CD4-positive, alpha-beta T cell (primary cell): ENCODE measurements around the gene DHPS. TPM values are rescaled to one million over a fixed set of nuclear protein-coding genes. Genes with fewer than 3 reads are reported as not detected.
"Not testable (repeated sequence)": the region's sequence is repeated elsewhere in the genome, so short reads cannot be mapped to it uniquely, and the experiment has no call there.

Experiments used
- ATAC-seq: fragments of 200-7000 bp; cut with Tn5 transposase; one replicate; pipeline ENCODE4 v1.10.0; 2022; ENCODE audit warnings: mild to moderate bottlenecking; ENCODE audit not compliant: poor library complexity
- CTCF ChIA-PET: fragments of 350-600 bp; sonication (Branson Sonifier 250); formaldehyde crosslinking; loops from one replicate; lab custom pipeline; 2021; ENCODE audit warnings: antibody characterized with exemption, inconsistent platforms; lab: Charles Lee
- POLR2A ChIA-PET: fragments of 350-600 bp; sonication (Branson Sonifier 250); formaldehyde crosslinking; loops from one replicate; lab custom pipeline; 2021; ENCODE audit warnings: antibody characterized with exemption, inconsistent platforms; lab: Charles Lee
- DNase-seq, 14 experiments: peaks; one replicate each; pipeline ENCODE4 v3.0.0-alpha.2; 2013 to 2020; ENCODE audit warnings: mixed read lengths in 2 of 14
- H3K27ac ChIP-seq, 2 donors: one replicate each; pipeline versions ENCODE4 v1.5.1 to v1.7.0; 2013; ENCODE audit warnings: low read length in 2 of 2, low read depth in 1 of 2, mild to moderate bottlenecking in 1 of 2
- H3K27me3 ChIP-seq, 2 experiments: 1 replicate in 1 of 2; 2 replicates in 1 of 2; pipeline versions ENCODE4 v1.6.1 to v1.7.0; 2013; ENCODE audit warnings: low read length in 2 of 2, control low read depth in 1 of 2, mild to moderate bottlenecking in 1 of 2, moderate library complexity in 1 of 2; ENCODE audit not compliant: insufficient read depth in 2 of 2, control insufficient read depth in 1 of 2
- H3K36me3 ChIP-seq: one replicate; pipeline ENCODE4 v1.6.1; 2013; ENCODE audit warnings: low read length, control low read depth; ENCODE audit not compliant: insufficient read depth
- H3K4me1 ChIP-seq: one replicate; pipeline ENCODE4 v1.6.1; 2013; ENCODE audit warnings: low read length, control low read depth; ENCODE audit not compliant: insufficient read depth
- H3K4me3 ChIP-seq: one replicate; pipeline ENCODE4 v1.5.1; 2013; ENCODE audit warnings: mild to moderate bottlenecking, low read length, moderate library complexity
- H3K9me3 ChIP-seq, 2 experiments: 1 replicate in 1 of 2; 2 replicates in 1 of 2; pipeline versions ENCODE4 v1.6.1 to v1.7.0; 2013; ENCODE audit warnings: low read length in 2 of 2, mild to moderate bottlenecking in 2 of 2, control low read depth in 1 of 2, moderate library complexity in 1 of 2; ENCODE audit not compliant: control insufficient read depth in 1 of 2, insufficient read depth in 1 of 2
- H3K27ac Mint-ChIP-seq: one replicate; pipeline ENCODE4 v1.8.0; 2020; ENCODE audit warnings: mixed read lengths
- H3K27me3 Mint-ChIP-seq: one replicate; pipeline ENCODE4 v1.8.0; 2021; ENCODE audit warnings: mixed read lengths
- H3K36me3 Mint-ChIP-seq: one replicate; pipeline ENCODE4 v1.8.0; 2021; ENCODE audit warnings: low read depth, mixed read lengths
- H3K4me1 Mint-ChIP-seq: one replicate; pipeline ENCODE4 v1.8.0; 2021; ENCODE audit warnings: low read depth, mixed read lengths
- H3K4me3 Mint-ChIP-seq: one replicate; pipeline ENCODE4 v1.8.0; 2020; ENCODE audit warnings: mild to moderate bottlenecking, mixed read lengths
- H3K9me3 Mint-ChIP-seq: one replicate; pipeline ENCODE4 v1.8.0; 2020; ENCODE audit warnings: mixed read lengths
- intact Hi-C, 2 experiments: fragments of 100-400 bp; cut with DNase I in 1 of 2; cut with micrococcal nuclease in 1 of 2; formaldehyde crosslinking; loops; one replicate each; pipeline versions ENCODE4 v1.15.1 to v1.9.0; 2023 to 2025; cut with DNase I, micrococcal nuclease
- total RNA-seq, 174 experiments: library from RNA in 2 of 174; stranded (reverse) in 2 of 174; gene quantifications; one replicate each; pipeline ENCODE4 v1.2.3 and lab custom pipeline; 2021 to 2026
- TF ChIP-seq, protein P1 (sequence below): fragments of 200-600 bp; IDR thresholded peaks from one replicate; pipeline ENCODE4 v1.8.0; 2022; ENCODE audit warnings: antibody characterized with exemption, mild to moderate bottlenecking

The DHPS gene
- total RNA-seq, 2 experiments from 2014 or later = 112 to 113 TPM

DNA sequence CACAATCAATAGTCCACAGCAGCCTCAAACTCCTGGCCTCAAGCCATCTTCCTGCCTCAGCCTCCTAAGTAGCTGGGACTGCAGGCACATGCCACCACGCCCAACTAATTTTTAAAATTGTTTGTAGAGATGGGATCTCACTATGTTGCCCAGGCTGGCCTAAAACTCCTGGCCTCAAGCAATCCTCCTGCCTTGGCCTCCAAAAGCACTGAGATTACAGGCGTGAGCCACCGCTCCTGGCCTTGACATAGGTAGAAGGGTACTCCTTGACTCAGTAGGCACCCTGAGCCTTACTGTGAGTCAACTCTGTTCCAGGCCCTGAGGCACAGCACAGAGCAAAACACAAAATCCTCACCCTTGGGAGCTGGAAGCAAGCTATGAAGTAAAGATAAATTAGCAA is 34.2 kb upstream of the DHPS start:
- ATAC-seq (no peak), DNase-seq (no peak)
- Histone ChIP-seq H3K27ac (no peak overlapping the region), H3K36me3 (peaks cover 57% of the 10 kb centered on the region), H3K4me3 (no peak overlapping the region), H3K4me1 (peaks cover 9% of the 10 kb centered on the region), H3K9me3 (no peaks in the 10 kb centered on the region), H3K27me3 (no peaks in the 10 kb centered on the region)
- Mint-ChIP-seq H3K36me3 (peaks cover 47% of the 10 kb centered on the region), H3K27ac (no peak overlapping the region), H3K4me1 (peaks cover 18% of the 10 kb centered on the region), H3K27me3 (no peaks in the 10 kb centered on the region), H3K4me3 (no peak overlapping the region), H3K9me3 (no peaks in the 10 kb centered on the region)
- CTCF ChIA-PET = interaction anchor here (0.9 to 3.2 kb wide), 4 partner anchors 40 to 50 kb away, joined by 3 to 20 read pairs (median 6); no protein-coding TSS in a partner anchor
- intact Hi-C loops = loop anchor here (2.0 kb wide), 3 partner anchors 43 to 131 kb away; no protein-coding TSS in a partner anchor
- POLR2A ChIA-PET = interaction anchor here (0.7 kb wide), 1 partner anchor 19 kb away, joined by 4 read pairs; the partner anchor contains the start of gene TRIR
- TF ChIP-seq, protein P1, sequence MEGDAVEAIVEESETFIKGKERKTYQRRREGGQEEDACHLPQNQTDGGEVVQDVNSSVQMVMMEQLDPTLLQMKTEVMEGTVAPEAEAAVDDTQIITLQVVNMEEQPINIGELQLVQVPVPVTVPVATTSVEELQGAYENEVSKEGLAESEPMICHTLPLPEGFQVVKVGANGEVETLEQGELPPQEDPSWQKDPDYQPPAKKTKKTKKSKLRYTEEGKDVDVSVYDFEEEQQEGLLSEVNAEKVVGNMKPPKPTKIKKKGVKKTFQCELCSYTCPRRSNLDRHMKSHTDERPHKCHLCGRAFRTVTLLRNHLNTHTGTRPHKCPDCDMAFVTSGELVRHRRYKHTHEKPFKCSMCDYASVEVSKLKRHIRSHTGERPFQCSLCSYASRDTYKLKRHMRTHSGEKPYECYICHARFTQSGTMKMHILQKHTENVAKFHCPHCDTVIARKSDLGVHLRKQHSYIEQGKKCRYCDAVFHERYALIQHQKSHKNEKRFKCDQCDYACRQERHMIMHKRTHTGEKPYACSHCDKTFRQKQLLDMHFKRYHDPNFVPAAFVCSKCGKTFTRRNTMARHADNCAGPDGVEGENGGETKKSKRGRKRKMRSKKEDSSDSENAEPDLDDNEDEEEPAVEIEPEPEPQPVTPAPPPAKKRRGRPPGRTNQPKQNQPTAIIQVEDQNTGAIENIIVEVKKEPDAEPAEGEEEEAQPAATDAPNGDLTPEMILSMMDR = no peak

DNA sequence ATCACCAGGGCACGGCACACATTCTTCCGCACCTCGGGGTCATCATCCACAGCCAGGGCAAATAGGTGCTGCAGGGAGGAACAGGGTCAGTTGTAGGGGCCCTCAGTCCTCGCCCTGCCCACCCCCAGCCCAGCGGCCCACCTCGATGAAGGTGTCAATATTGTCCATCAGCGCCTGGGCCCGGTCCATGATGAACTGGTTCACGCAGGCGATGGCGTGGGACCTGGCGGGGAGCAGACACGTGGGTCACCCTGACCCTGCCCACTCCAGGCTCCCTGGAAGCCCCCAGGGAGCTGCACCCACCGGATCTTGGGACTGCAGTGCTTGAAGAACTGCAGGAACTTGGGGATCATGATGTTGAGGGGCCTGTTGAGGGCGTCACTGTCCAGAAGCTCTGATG is 33.4 kb upstream of the DHPS start:
- peak in 1 of 14 experiments; percentile 21 for DNase-seq
- no peaks in the 10 kb centered on the region for H3K27me3 Mint-ChIP-seq
- H3K4me3 Mint-ChIP-seq = no peak overlapping the region
- Histone ChIP-seq H3K4me3 (no peak overlapping the region), H3K4me1 (peaks cover 1% of the 10 kb centered on the region), H3K27ac (no peak overlapping the region), H3K27me3 (no peaks in the 10 kb centered on the region), H3K36me3 (peaks cover 64% of the 10 kb centered on the region), H3K9me3 (no peaks in the 10 kb centered on the region)
- peaks cover 12% of the 10 kb centered on the region for H3K4me1 Mint-ChIP-seq
- no peak for ATAC-seq
- ChIA-PET CTCF (interaction anchor here (1.7 to 3.2 kb wide), 2 partner anchors 43 to 46 kb away, joined by 7 to 20 read pairs; no protein-coding TSS in a partner anchor), POLR2A (no interaction called here)
- peaks cover 55% of the 10 kb centered on the region for H3K36me3 Mint-ChIP-seq
- H3K27ac Mint-ChIP-seq = no peak overlapping the region
- intact Hi-C loops = no loop called here
- TF ChIP-seq, protein P1 = no peak
- no peaks in the 10 kb centered on the region for H3K9me3 Mint-ChIP-seq

- peaks cover 61% of the 10 kb centered on the region for H3K36me3 ChIP-seq
- H3K4me1 ChIP-seq, H3K9me3 Mint-ChIP-seq, H3K27ac Mint-ChIP-seq, H3K27ac ChIP-seq, H3K4me3 ChIP-seq, H3K4me3 Mint-ChIP-seq, H3K4me1 Mint-ChIP-seq, ATAC-seq, DNase-seq, CTCF ChIA-PET, H3K9me3 ChIP-seq, intact Hi-C loops, POLR2A ChIA-PET, H3K27me3 Mint-ChIP-seq, H3K27me3 ChIP-seq: not testable (repeated sequence)
- H3K36me3 Mint-ChIP-seq = peaks cover 54% of the 10 kb centered on the region
These were observed 31.6 kb upstream of the DHPS start for GRCh38 chr19:12713304-12713703.

- peaks cover 56% of the 10 kb centered on the region for H3K36me3 Mint-ChIP-seq
- H3K4me3 ChIP-seq = not testable (repeated sequence)
- peaks cover 58% of the 10 kb centered on the region for H3K36me3 ChIP-seq
These were observed 30.4 kb upstream of the DHPS start for GRCh38 chr19:12712077-12712476.

More at GRCh38 chr19:12712077-12712476, 30.4 kb upstream of the DHPS start:
- H3K4me1 Mint-ChIP-seq, H3K27me3 Mint-ChIP-seq, H3K27ac ChIP-seq, H3K9me3 Mint-ChIP-seq, intact Hi-C loops, POLR2A ChIA-PET, H3K4me3 Mint-ChIP-seq, H3K9me3 ChIP-seq, H3K4me1 ChIP-seq, H3K27ac Mint-ChIP-seq, H3K27me3 ChIP-seq, ATAC-seq: not testable (repeated sequence)
- TF ChIP-seq, protein P1 = peak; percentile 13
- CTCF ChIA-PET = interaction anchor here (0.8 kb wide), 1 partner anchor 21 kb away, joined by 4 read pairs; no protein-coding TSS in a partner anchor
- peak in 2 of 14 experiments; percentile 40 to 48 for DNase-seq
